ENCODE data around the gene ZNF423.

- no peak for TF ChIP-seq CTCF (IDR thresholded peaks at IDR 0.05)
- TF ChIP-seq EP300 (IDR thresholded peaks at IDR 0.05) = no peak
- TF ChIP-seq POLR2A (IDR thresholded peaks at IDR 0.05) = no peak
These were observed 413.1 kb downstream of the ZNF423 start for GRCh38 chr16:49442805-49443204.
